Myocyte (in vitro differentiated cells): ENCODE results near the gene PIGN. TPM values are rescaled to one million over a fixed set of nuclear protein-coding genes. Genes with fewer than 3 reads are reported as not detected.
A peak's percentile ranks its signal among the peaks of the same experiment; 100 is the strongest.
"Not testable (repeated sequence)": the region's sequence is repeated elsewhere in the genome, so short reads cannot be mapped to it uniquely, and the experiment has no call there.

Source experiments
- DNase-seq: peaks from one replicate; pipeline ENCODE4 v3.0.0-alpha.2; 2012; ENCODE audit warnings: low read depth
- total RNA-seq: library from RNA; depleted of rRNA; stranded (reverse); fragments of >200 nt; gene quantifications from 2 replicates; pipeline ENCODE4 v1.2.3, GENCODE V29; 2014

The PIGN gene
- total RNA-seq, 1 donor from 2014 or later, result 26.3 TPM

DNA sequence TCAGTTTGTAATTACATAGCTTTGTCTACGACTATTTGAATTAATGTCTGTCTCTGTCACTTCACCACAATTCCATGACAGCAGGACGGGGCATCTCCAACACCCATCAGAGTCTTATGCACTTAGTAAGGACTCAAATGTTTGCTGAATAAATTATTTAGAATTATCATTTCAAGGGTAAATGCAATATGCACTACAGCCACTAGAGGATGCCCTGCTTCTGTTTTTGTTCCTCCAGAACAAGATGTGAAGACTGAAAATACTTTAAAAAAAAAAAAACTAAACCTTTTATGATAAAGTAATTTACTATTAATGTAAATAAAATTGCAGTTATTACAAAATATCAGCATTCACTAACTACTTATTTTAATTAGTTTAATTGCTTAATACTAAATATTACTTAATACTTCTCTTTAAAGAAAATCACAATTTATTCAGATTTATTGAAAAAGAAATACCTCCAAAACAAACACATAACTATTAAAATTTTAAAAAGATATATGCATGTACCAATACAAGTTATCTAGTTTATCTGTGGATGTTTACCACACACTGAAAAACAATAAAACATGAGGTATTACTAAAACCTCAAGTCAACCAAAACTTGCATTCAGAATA, 3.2 kb downstream of the PIGN start:
- DNase-seq, result peak; percentile 58

DNA sequence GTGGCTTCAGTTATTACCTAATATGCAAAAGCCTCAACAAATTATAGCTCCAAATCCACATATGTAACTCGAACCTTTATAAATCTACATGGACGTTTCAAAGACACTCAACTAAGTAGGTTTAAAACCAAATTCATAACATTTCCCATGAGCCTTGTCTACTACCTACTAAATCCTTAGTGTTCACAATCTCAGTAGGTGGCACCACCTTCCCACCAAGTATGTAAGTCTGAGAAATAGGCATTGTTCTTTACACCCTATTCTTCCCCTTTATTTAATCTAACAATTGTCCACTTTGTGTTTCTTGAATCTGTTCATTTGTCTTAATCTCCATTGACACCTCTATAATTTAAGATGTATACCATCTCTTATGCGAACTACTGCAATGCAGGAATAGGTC, 4.6 kb downstream of the PIGN start:
- DNase-seq, result no peak

DNA sequence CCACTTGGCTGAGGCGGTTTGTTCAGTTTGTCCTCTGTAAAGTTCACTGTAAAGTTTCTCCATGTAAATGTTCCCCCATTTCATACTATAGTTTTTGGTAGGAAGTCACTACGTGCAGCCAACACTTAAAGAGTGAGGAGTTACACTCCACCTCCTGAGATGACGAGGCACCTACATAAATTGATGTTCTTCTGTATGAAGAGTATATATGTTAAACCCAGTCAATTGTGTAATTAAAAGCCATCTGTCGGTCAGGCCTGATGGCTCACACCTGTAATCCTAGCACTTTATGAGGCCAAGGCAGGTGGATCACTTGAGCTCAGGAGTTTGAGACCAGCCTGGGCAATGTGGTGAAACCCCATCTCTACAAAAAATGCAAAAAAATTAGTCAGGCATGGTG, 7.6 kb downstream of the PIGN start:
- no peak for DNase-seq

DNA sequence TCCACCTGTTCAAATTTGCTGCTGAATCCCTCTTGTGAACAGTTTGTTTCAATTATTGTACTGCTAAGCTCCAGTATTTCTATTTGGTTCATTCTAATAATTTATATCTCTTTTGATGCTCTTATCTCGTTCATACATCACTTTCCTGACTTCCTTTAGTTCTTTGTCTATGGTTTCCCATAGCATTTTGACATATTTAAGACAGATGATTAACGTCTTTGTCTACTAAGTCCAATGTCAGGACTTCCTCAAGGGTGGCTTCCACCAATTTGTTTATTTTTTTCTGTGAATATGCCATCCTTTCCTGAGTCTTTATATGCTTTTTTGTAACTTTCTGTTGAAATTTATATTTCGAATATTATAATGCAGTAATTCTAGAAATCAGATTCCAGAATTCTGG, 9.6 kb downstream of the PIGN start:
- DNase-seq, result no peak

DNA sequence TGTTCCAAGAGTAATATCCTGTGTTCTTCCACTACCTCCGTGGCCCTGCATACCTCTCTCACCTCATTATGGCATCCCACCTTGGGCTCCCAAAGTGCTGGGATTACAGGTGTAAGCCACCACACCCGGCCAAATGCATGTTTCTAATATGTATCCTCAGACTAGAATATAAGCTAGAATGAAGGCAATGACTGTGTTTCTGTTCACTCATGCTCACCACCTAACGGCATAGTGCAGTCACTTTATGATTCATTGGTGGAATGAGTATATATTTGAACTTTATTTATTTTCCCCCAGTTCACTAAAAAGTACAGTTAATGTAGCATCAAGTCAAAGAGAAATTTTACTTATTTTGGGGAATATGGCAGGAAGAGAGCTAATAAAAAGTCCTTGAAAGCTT, 11.3 kb downstream of the PIGN start:
- no peak for DNase-seq

DNA sequence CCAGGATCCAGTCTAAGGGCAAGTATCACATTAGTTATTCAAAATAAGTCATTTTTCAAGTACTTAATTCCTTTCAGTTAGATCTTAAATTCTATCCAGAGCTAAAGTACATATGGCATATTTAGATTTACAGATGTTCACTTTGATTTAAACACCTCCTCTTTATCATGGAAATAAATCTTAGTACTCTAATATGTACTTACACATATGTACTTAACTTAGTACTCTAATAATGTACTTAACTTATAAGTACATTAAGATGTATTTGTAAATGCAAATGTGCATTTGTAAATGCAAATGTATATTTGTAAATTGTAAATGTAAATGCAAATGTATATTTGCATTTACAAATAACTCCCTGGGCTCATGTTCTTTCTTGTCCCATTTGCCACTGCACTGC, 14.6 kb downstream of the PIGN start:
- DNase-seq, result no peak

DNA sequence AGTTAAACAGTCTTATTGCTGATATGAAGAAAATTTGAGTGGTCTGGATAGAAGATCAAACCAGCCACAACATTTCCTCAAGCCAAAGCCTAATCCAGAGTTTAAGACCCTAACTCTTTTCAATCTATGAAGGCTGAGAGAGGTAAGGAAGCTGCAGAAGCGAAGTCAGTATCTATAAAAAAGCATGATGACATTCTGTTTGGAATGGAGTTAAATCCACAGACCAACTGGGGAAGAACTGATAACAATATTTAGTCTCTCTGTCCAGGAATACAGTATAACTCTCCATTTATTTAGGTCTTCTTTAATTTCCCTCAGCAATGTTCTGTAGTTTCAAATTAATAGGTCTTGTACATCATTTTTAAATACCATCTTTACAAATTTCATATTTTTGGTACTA, 16.0 kb downstream of the PIGN start:
- DNase-seq, result peak; percentile 78

DNA sequence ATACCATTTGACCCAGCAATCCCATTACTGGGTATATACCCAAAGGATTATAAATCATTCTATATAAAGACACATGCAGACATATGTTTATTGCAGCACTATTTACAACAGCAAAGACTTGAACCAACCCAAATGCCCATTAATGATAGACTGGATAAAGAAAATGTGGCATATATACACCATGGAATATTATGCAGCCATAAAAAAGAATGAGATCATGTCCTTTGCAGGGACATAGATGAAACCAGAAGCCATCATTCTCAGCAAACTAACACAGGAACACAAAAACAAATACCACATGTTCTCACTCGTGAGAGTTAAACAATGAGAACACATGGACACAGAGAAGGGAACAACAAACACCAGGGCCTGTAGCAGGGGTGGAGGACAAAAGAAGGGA, 20.3 kb downstream of the PIGN start:
- not testable (repeated sequence) for DNase-seq

DNA sequence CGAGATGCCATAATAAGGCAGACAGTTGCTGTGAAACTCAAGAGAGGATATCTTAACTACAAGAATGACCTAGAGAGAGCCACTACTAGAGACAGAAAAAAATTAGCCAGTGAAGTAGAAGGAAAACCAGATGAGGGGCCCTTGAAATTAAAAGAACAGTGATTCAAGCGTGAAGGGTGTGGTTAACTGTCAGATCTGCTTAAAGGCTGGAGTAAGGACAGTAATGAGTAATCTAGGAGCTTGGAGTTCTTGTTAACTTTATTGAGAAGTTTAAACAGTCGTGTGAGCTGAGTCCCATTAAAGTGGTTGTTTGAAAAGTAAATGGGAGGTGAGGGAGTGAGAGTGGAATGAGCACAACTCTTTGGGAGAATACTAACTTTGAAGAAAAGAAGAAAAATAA, 21.3 kb downstream of the PIGN start:
- DNase-seq, result no peak

DNA sequence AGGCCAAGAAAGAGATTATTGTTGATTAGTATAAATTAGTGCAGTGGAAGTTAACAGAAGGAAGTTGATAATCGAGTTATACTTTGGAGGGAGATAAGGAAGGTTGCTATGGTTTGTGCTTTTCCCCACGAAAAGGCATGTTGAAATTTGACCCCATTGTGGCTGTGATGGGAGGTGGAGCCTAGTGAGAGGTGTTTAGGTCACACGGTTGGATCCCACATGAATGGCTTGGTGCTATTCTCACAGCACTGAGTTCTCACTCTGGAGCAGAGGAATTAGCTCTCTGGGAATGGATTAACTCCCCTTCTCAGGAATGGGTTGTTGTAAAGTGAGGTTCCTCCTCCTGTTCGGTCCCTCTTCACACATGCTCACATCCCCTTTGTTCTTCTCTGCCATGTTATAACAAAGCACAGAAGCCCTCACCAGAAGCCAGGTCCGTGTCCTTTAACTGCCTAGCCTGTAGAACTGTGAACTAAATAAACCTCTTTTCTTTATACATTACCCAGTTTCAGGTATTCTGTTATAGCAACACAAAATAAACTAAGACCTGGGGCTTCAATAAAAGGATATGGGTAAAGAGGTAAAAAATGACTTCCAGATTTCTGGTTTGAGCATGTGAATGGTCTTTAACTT, 21.9 kb downstream of the PIGN start:
- DNase-seq, result no peak

DNA sequence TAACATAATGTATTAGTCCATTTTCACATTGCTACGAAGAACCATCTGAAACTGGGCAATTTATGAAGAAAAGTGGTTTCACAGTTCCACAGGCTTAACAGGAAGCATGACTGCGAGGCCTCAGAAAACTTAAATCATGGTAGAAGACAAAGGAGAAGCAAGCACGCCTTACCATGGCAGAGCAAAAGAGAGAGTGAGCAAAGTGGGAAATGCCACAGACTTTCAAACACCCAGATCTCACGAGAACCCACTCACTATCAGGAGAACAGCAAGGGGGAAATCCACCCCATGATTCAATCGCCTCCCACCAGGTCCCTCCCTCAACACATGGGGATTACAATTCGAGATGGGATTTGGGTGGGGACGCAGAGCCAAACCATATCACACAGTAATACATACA, 22.5 kb downstream of the PIGN start:
- no peak for DNase-seq

DNA sequence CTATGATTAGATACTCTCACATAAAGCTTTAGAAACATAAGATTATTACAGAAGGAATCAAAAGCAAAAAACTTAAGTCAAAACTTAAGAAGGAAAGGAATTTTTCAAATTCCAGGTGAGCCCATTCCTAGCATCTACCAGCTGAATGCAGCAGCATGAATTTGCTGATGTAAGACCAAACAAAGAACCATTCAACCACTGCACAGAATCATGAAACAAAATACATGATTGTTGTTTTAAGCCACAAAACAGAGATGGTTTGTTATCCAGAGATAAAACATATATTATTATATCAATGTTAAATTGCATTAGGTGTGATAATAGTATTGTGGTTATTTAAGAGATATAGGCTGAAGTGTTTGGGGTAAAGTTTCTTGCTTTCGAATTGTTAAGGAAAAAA, 29.0 kb downstream of the PIGN start:
- DNase-seq, result no peak

DNA sequence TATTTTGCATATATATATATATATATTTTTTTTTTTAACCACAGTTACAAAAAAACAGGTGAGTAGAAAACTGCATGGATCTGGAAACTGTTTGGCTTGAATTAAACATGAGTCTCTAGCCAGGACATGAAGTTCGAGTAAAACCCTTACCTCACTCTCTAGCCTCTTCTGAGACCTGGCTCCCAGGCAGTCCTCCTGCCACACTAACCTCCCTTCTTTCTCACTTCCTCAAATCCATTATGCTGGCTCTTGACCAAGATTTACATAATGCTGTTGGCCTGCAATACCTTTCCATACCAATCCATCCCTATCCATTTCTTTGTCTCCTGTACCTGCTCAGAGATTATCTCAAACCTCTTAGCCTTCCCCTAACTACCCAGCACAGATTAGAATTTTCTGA, 34.0 kb downstream of the PIGN start:
- DNase-seq, result no peak

DNA sequence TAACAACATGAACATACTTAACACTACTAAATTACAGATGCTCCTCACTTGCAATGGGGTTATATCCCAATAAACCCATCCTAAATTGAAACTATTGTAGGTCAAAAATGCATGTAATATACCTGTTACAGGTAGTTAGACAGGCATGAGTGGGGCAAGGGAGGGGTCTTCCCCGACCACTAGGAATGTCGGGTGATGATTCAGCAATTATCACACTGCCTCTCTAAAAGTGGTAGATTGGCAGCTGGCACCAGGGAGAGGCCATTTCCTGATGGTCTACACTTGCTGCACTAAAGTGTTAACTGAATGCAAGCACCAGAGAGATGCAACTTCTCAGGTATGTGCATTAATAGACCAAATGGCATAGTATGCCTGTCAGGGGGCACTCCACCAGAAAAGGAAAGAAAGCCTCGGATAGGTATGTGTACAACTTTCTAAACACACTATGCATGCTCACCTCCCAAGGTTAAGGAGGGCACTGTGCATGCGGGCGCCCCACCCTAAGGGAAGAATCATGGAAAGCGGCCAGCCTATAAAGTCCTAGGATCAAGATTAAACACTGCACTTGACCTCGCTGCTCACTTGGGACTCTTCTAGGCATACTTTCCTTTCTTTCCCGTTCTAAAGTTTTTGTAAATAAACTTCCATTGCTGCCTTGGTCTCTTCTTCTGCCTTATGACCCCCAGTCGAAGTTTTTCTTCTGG, 35.6 kb downstream of the PIGN start:
- DNase-seq, result no peak

DNA sequence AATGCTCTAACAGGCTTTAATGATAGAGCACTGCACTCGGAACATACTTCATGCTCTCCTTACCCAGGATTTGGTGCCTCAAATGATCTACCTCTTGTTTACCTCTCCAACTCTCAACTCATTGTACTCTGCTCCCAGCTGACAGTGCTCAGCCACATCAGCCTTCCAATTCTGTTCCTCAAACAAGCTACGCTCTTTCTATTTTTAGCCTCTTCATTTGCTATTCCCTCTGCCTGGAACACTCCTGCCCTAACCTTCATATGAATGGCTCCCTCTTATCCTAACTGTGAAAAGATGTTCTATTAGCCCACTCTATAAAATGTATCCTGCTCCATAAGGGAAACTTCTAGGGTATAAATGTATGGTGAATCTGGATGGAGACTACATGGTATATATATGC, 42.5 kb downstream of the PIGN start:
- DNase-seq, result no peak

DNA sequence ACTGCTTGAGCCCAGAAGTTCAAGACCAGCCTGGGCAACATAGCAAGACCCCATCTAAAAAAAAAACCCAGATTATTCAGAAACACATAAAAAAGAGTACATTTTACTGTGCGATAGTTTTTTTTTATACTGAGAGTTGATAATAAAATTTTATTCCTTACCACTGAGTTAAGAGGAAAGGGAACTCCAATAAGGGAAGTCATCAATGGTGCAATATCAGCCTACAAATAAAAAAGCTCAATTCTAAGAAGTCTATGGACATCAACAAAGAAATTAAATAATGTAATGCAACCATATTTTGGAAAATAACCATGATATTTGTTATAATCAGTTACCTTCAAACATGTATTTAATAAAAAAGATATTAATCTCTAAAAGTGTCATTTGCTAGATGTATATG, 46.6 kb downstream of the PIGN start:
- no peak for DNase-seq

DNA sequence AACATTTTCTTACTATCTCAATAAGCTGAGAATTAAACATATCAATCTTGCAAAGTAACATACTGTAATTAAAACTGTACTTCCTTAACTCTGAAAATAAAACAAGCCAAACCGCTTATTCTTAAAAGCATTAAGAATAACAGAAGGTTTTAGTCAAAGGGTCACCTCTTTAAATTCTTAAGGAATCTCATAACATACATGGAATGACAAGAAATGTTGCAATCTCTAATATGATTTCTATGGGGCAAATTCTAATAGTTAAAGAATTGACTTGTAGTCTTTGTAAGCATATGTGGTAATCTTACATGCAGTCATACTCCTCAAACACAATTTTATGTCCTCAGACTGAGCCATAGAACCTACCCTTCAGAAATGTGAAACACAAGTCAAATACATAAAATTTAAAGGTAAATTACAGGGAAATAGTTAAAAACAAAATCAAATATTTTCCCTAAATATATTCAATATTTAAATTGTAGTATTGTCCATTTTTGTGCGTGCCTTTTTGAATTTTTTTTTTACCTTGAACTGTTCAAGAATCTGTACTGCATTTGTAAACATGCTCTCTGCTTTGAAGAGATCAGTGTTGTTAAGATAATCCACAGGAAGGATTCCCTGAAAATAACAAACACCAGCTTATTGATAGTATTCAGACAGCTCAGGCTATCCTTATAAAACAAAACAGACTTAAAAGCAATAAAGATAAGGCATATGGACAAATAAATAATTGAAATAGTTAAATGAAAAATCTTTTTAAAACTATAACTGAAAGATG, 48.2 kb downstream of the PIGN start:
- DNase-seq, result no peak

DNA sequence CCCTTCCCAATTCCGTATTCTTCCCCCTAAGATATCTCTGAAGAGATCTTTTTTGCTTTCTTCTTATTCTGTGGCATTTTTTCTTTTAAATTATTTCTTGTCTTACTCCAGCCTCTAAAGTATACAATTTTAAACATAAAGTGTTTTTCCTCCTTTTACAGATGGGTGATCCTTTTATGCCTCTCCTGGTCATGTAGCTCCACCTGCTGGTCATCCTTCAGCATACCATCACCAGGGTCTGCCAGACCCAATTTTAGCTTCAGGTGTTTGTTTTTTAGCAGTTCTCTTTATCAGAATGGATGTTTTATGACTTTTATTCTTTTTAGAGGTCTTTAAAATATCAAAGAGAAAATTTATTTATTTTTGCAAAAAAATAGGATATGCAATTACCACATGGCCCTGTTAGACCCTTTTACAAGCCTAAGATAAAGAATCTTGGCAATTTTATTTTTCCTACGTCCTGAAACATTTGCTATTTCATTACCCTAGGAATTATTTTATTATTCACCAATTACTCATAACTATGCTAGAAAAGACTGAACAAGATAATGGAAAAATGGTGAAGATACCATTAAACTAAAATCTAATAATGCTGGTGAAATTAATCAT, 55.5 kb downstream of the PIGN start:
- peak; percentile 66 for DNase-seq

DNA sequence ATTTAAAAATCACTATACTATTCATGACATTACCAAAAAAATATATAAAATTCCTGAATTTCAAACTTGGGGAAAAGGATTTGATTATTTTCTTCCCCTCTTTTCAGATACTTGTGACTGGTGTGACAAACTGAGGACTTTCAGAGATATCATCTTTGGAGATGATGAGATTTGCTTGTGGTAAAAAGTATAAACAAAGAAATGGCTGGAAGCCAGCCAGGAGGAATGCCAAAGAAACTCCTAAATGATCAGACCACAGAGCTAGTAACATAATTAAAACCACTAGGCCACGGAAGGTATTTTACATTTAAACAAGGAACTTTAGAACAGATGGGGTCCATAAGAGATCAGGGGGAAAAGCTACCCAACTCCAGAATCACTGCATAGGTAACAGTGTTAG, 58.7 kb downstream of the PIGN start:
- peak; percentile 41 for DNase-seq

DNA sequence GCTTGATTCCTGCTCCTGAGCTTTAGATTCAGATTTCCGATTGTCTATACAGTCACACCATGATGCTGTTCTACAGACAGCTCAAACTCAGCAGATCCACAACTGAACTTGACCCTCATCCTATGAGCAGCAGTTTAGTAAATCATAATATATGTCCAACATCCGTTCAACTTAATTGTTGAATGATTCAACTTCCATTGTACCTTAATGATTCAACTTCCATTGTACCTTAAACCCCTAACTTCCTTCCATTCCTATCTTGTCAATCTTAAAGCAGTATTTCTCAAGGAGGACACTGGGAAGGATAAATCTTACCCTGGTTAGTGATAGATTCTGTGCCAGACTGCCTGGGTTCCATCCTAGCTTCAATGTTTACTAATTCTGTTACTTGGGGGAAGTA, 60.1 kb downstream of the PIGN start:
- no peak for DNase-seq

DNA sequence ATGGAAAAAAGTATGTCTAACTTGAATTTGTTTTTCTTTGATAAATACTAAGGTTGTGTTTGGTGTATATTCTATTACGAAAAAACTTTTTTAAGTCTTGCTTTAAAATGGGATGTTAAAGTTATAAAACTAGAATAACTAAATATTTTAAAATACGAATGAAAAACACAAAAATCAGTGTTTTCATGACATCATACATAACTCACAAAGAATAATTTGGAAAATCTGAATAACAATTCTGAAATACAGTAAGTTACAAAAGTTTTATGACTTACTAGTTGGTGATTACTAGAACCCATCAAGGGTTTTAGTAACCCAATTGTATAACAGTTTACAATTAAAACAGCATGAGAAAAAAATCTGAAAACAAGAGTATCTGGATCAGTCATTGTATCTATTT, 61.2 kb downstream of the PIGN start:
- DNase-seq, result no peak

DNA sequence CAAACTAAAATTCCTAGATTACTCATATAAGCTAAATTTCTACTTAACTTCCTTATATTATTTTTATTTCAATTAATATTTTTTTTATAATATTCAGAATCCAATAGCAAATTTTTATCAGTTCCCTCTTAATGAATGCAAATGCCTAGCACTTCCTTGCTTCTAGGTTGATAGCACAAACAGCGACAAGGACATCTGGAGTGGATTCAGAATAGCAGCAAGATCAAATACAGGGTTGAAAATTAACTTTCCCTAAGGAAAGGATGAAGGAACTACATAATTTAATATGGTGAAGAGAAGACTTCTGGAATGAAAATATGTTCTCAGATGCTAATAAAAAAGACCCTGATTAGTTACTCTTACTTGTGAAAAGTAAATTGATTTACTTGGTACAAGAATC, 64.5 kb downstream of the PIGN start:
- DNase-seq, result no peak
